Esophagus squamous epithelium (tissue), 4 donors: ENCODE data around the gene PDZRN4.

Source experiments
- POLR2A ChIP-seq, 4 donors: fragments of 450-650 bp; IDR thresholded peaks; one replicate each; pipeline ENCODE4 v1.6.1; 2017; ENCODE audit warnings: antibody characterized with exemption in 4 of 4, mild to moderate bottlenecking in 4 of 4, moderate library complexity in 3 of 4
- TF ChIP-seq, protein P1 (sequence below), 6 experiments: fragments of 450-650 bp in 4 of 6; fragments of 200-600 bp in 2 of 6; sonication (generic) in 2 of 6; IDR thresholded peaks; one replicate each; pipeline ENCODE4 v1.5.1; 2016 to 2019; ENCODE audit warnings: antibody characterized with exemption in 6 of 6, mild to moderate bottlenecking in 4 of 6, moderate library complexity in 4 of 6

DNA sequence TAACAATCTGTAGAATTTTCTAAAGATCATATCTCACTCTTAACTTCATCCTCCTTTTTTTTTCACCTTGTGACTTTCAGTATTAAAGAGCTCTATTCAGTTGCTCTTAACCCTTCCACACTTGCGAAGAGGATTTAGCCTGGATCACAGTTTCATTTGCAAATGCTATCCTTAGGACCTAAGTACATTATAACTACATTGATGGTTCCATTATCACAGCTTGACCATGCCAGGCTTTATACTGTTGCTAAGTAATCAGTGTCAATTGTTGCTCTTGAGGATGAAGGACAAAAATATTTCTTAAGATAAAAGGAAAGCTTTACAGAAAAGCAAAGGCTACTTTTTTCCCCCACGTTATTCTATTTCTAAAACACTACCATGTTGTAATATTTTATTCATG lies 122.2 kb downstream of the PDZRN4 start:
- TF ChIP-seq, protein P1, sequence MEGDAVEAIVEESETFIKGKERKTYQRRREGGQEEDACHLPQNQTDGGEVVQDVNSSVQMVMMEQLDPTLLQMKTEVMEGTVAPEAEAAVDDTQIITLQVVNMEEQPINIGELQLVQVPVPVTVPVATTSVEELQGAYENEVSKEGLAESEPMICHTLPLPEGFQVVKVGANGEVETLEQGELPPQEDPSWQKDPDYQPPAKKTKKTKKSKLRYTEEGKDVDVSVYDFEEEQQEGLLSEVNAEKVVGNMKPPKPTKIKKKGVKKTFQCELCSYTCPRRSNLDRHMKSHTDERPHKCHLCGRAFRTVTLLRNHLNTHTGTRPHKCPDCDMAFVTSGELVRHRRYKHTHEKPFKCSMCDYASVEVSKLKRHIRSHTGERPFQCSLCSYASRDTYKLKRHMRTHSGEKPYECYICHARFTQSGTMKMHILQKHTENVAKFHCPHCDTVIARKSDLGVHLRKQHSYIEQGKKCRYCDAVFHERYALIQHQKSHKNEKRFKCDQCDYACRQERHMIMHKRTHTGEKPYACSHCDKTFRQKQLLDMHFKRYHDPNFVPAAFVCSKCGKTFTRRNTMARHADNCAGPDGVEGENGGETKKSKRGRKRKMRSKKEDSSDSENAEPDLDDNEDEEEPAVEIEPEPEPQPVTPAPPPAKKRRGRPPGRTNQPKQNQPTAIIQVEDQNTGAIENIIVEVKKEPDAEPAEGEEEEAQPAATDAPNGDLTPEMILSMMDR (IDR thresholded peaks at IDR 0.05), result no peak
- no peak for TF ChIP-seq POLR2A (IDR thresholded peaks at IDR 0.05)
